Regular cardiac myocyte (primary cell): ENCODE results near the gene PROM1. TPM values are rescaled to one million over a fixed set of nuclear protein-coding genes. Genes with fewer than 3 reads are reported as not detected.

Experiments
- total RNA-seq: library from RNA; depleted of rRNA; stranded (reverse); fragments of >200 nt; gene quantifications from 2 replicates; pipeline ENCODE4 v1.2.3, GENCODE V29; 2014

Gene PROM1
- 0.38 and 0.85 TPM in 2 replicates for total RNA-seq

GRCh38 chr4:16083241-16084191 lies at the start of gene PROM1:
TSS of gene PROM1 (minus strand) at chr4:16084023. CDS start at chr4:16075906, 8,117 bp downstream.

GRCh38 chr4:15963001-15963451 lies 120.8 kb downstream of the PROM1 start, which contains the start of gene FGFBP2:
TSS of gene FGFBP2 (minus strand) at chr4:15963175. CDS start at chr4:15963129, 46 bp downstream.

GRCh38 chr4:15938640-15939039 lies 145.2 kb downstream of the PROM1 start, which contains the start of gene FGFBP1:
TSS of gene FGFBP1 (minus strand) at chr4:15938740. CDS start at chr4:15936632, 2,108 bp downstream.

Other genes with a start within 250 kb of the PROM1 start
- not detected in 2 replicates for gene FGFBP1, start 145.3 kb downstream of the PROM1 start, total RNA-seq
- not detected in 2 replicates for gene FGFBP2, start 120.8 kb downstream of the PROM1 start, total RNA-seq
- gene TAPT1, start 142.4 kb upstream of the PROM1 start, total RNA-seq, result 17.8 and 21.4 TPM in 2 replicates